ENCODE data around the gene BCR. TPM values are rescaled to one million over a fixed set of nuclear protein-coding genes. Genes with fewer than 3 reads are reported as not detected.

The BCR gene
- total and polyA plus RNA-seq, 12 donors = 10.9 to 33.4 (median 25.8) TPM

- TF ChIP-seq CTCF (IDR thresholded peaks at IDR 0.05) = no peak
- H3K36me3 ChIP-seq = peaks cover 0 to 88% (median 16%) of the 10 kb centered on the region in 9 donors
- no peaks in the 10 kb centered on the region for H3K9me3 ChIP-seq
- no peaks in the 10 kb centered on the region for H3K27me3 ChIP-seq
- ATAC-seq = no peak
- intact Hi-C loops (cut with DNase I) = no loop called here
- WGBS, 2 donors = 90 to 95% methylated on average over 11 of the region's 11 CpGs
- no peak overlapping the region for H3K27ac ChIP-seq
- no peak overlapping the region for H3K4me3 ChIP-seq
- H3K4me1 ChIP-seq = peaks cover 0 to 9% (median 0%) of the 10 kb centered on the region in 9 donors
- DNase-seq = no peak
Observed at GRCh38 chr22:23267226-23268043, 87.1 kb downstream of the BCR start.

- Histone ChIP-seq H3K27ac (no peak overlapping the region), H3K4me1 (peaks cover 0 to 9% (median 0%) of the 10 kb centered on the region in 9 donors), H3K9me3 (no peaks in the 10 kb centered on the region), H3K4me3 (no peak overlapping the region), H3K36me3 (peaks cover 0 to 92% (median 24%) of the 10 kb centered on the region in 9 donors), H3K27me3 (no peaks in the 10 kb centered on the region)
- no peak for TF ChIP-seq CTCF (IDR thresholded peaks at IDR 0.05)
- ATAC-seq (no peak), DNase-seq (no peak)
- WGBS, 2 donors = 92 to 95% methylated on average over 22 of the region's 22 CpGs
- intact Hi-C loops (cut with DNase I) = no loop called here
Observed at GRCh38 chr22:23268139-23268712, 87.9 kb downstream of the BCR start.

- WGBS, 2 donors = 94 to 96% methylated on average over 7 of the region's 7 CpGs
- H3K4me1 ChIP-seq = peaks cover 0 to 9% (median 0%) of the 10 kb centered on the region in 9 donors
- H3K27me3 ChIP-seq = no peaks in the 10 kb centered on the region
- no peak overlapping the region for H3K27ac ChIP-seq
- peaks cover 0 to 92% (median 31%) of the 10 kb centered on the region in 9 donors for H3K36me3 ChIP-seq
- no peak for DNase-seq
- TF ChIP-seq CTCF (IDR thresholded peaks at IDR 0.05) = no peak
- no peak for ATAC-seq
- no peak overlapping the region for H3K4me3 ChIP-seq
- no peaks in the 10 kb centered on the region for H3K9me3 ChIP-seq
- intact Hi-C loops (cut with DNase I) = no loop called here
Observed at GRCh38 chr22:23268877-23269276, 88.6 kb downstream of the BCR start.

- WGBS, 2 donors = 89 to 91% methylated on average over 18 of the region's 18 CpGs
- Histone ChIP-seq H3K9me3 (no peaks in the 10 kb centered on the region), H3K27ac (no peak overlapping the region), H3K4me3 (no peak overlapping the region), H3K27me3 (no peaks in the 10 kb centered on the region), H3K4me1 (peaks cover 0 to 3% (median 0%) of the 10 kb centered on the region in 9 donors), H3K36me3 (peaks cover 0 to 92% (median 35%) of the 10 kb centered on the region in 9 donors)
- no peak for DNase-seq
- no peak for TF ChIP-seq CTCF (IDR thresholded peaks at IDR 0.05)
- intact Hi-C loops (cut with DNase I) = loop anchor here in 2 of 10 donors (5.0 to 10.0 kb wide), 2 partner anchors 32 to 45 kb away; no protein-coding TSS in a partner anchor
- no peak for ATAC-seq
Observed at GRCh38 chr22:23269441-23270211, 89.3 kb downstream of the BCR start.
